Astrocyte of the cerebellum (primary cell): Measurements from ENCODE around the gene TOMM34.

ENCODE experiments used
- DNase-seq: peaks from one replicate; pipeline ENCODE4 v3.0.0-alpha.2; 2011; ENCODE audit warnings: low read depth
- H3K4me3 ChIP-seq: 2 replicates; pipeline ENCODE4 v1.5.1; 2011; ENCODE audit warnings: mild to moderate bottlenecking, low read depth, low read length, moderate library complexity
- CTCF ChIP-seq: IDR thresholded peaks from 2 replicates; pipeline ENCODE4 v1.5.1; 2012; ENCODE audit warnings: low read length, low read depth, moderate library complexity, mild to moderate bottlenecking; ENCODE audit errors: missing control alignments
- in situ Hi-C: cut with HindIII; loops from 2 replicates; pipeline ENCODE4 v1.10.0; 2017; ENCODE audit warnings: low sequenced_read_pairs

TOMM34 gene

GRCh38 chr20:44924541-44924940 lies 35.7 kb downstream of the TOMM34 start:
- no peak for DNase-seq
- no peak for TF ChIP-seq CTCF
- no peak overlapping the region for H3K4me3 ChIP-seq
- in situ Hi-C loops: no loop called here

GRCh38 chr20:44921447-44921846 lies 38.8 kb downstream of the TOMM34 start:
- no peak overlapping the region for H3K4me3 ChIP-seq
- TF ChIP-seq CTCF: no peak
- no peak for DNase-seq
- in situ Hi-C loops: no loop called here

GRCh38 chr20:44918761-44919160 lies 41.4 kb downstream of the TOMM34 start:
- in situ Hi-C loops: no loop called here

GRCh38 chr20:44918342-44918741 lies 41.9 kb downstream of the TOMM34 start:
- in situ Hi-C loops: no loop called here
- no peak overlapping the region for H3K4me3 ChIP-seq
- DNase-seq: no peak
- TF ChIP-seq CTCF: no peak

More at GRCh38 chr20:44918761-44919160, 41.4 kb downstream of the TOMM34 start:
- no peak for DNase-seq
- H3K4me3 ChIP-seq: no peak overlapping the region
- no peak for TF ChIP-seq CTCF

GRCh38 chr20:44917399-44917798 lies 42.8 kb downstream of the TOMM34 start:
- DNase-seq: no peak
- TF ChIP-seq CTCF: no peak
- in situ Hi-C loops: no loop called here
- H3K4me3 ChIP-seq: no peak overlapping the region

GRCh38 chr20:44916586-44916985 lies 43.6 kb downstream of the TOMM34 start:
- H3K4me3 ChIP-seq: no peak overlapping the region
- TF ChIP-seq CTCF: no peak
- DNase-seq: no peak
- in situ Hi-C loops: no loop called here

GRCh38 chr20:44914924-44915323 lies 45.3 kb downstream of the TOMM34 start:
- TF ChIP-seq CTCF: no peak
- DNase-seq: no peak
- no peak overlapping the region for H3K4me3 ChIP-seq
- in situ Hi-C loops: no loop called here
